Bronchial epithelial cell (primary cell): ENCODE data around the gene SERPINA5. TPM values are rescaled to one million over a fixed set of nuclear protein-coding genes. Genes with fewer than 3 reads are reported as not detected.

Source experiments
- DNase-seq: peaks from one replicate; pipeline ENCODE4 v3.0.0-alpha.2; 2010; ENCODE audit warnings: low read depth
- FAIRE-seq: peaks from 2 replicates; lab custom pipeline; 2011; peaks lifted over from hg19 to GRCh38; lab: Jason Lieb, UNC
- H3K27me3 ChIP-seq: 2 replicates; pipeline ENCODE4 v1.5.1; 2011; ENCODE audit warnings: low read length; ENCODE audit not compliant: control insufficient read depth, insufficient read depth
- H3K36me3 ChIP-seq: 2 replicates; pipeline ENCODE4 v1.5.1; 2011; ENCODE audit warnings: low read length; ENCODE audit not compliant: control insufficient read depth, insufficient read depth
- H3K4me3 ChIP-seq: 2 replicates; pipeline ENCODE4 v1.5.1; 2011; ENCODE audit warnings: mild to moderate bottlenecking, low read depth, low read length, control low read depth
- total RNA-seq: library from RNA; depleted of rRNA; stranded (reverse); fragments of >200 nt; gene quantifications from 2 replicates; pipeline ENCODE4 v1.2.1, GENCODE V29; 2014
- TF ChIP-seq, protein P1 (sequence below): IDR thresholded peaks from 2 replicates; pipeline ENCODE4 v1.5.1; 2011; ENCODE audit warnings: mild to moderate bottlenecking, moderate library complexity, low read length, control low read depth, inconsistent platforms; ENCODE audit not compliant: insufficient read depth, severe bottlenecking

The SERPINA5 gene
- total RNA-seq, 1 donor from 2014 or later = not detected

DNA sequence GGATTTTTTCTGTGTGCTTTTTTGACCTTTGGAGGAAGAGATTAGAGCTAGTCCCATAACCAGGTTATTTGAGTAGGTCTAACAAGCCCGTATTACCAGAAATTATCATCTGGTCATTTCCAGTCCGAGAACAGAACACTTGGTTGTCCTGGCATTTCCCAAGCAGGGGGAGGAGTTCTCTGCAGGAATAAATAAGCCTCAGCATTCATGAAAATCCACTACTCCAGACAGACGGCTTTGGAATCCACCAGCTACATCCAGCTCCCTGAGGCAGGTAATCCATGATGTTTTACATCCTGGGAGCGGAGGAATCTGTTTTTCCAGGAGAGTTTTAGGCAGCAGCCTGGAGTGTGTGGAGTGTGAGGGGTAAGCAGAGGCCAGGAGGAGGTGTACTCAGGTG is 30.9 kb downstream of the SERPINA5 start, which contains the start of gene SERPINA3:
Gene SERPINA3 (plus strand): TSS at position 218 of the 400 bp plus-strand sequence. CDS start 2,051 bp downstream, outside the sequence.
- Histone ChIP-seq H3K4me3 (no peak within 1 kb of the TSS), H3K27me3 (no peaks in the 10 kb centered on the region), H3K36me3 (no peaks in the 10 kb centered on the region)
- TF ChIP-seq, protein P1, sequence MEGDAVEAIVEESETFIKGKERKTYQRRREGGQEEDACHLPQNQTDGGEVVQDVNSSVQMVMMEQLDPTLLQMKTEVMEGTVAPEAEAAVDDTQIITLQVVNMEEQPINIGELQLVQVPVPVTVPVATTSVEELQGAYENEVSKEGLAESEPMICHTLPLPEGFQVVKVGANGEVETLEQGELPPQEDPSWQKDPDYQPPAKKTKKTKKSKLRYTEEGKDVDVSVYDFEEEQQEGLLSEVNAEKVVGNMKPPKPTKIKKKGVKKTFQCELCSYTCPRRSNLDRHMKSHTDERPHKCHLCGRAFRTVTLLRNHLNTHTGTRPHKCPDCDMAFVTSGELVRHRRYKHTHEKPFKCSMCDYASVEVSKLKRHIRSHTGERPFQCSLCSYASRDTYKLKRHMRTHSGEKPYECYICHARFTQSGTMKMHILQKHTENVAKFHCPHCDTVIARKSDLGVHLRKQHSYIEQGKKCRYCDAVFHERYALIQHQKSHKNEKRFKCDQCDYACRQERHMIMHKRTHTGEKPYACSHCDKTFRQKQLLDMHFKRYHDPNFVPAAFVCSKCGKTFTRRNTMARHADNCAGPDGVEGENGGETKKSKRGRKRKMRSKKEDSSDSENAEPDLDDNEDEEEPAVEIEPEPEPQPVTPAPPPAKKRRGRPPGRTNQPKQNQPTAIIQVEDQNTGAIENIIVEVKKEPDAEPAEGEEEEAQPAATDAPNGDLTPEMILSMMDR = no peak
- DNase-seq = no peak
- FAIRE-seq = no peak

DNA sequence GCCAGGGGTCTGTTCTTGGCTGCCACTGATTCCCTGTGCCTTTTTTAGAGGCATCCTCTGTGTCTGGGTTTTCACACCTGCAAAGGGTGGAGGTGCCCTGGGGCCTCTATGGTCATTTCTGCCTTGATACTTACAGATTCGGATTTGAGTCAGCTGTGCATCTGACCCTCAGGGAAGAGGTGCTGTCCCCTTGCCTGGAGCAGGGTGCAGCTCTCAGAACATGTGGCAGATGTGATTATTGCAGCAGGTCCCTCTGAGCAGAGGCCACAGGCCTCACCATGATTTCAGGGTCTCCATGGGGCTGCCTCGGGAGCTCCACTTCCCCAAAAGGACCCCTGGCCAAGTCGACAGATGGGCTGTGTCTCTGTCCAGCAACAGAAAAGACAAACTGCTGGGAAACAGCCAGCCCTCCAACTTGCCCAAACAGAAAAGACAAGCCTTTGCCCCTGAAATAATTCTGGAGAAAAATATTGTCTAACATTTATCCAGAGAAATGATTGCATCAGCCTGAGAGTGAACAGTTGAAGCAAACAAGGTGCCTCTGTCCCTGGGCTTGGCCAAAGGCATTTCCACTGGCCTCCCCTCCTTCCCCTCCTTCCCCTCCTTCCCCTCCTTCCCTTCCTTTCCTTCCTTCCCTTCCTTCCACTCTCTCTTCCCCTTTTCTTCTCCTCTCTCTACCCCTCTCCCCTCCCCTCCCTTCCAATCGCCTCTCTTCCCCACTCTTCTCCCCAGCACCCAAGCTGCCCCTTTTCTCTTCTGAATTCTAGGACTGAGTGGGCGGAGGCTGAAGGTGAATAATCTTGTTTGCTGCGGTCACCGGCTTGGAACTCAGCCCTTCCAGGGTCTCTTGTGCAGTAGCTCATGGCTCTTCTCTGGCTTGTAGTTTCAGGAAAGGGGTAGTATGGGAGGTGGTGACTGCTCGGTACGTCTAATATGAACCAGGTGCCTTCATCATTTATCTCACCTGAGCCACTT is 31.6 kb downstream of the SERPINA5 start:
- no peaks in the 10 kb centered on the region for H3K27me3 ChIP-seq
- H3K36me3 ChIP-seq = no peaks in the 10 kb centered on the region
- TF ChIP-seq, protein P1 = no peak
- H3K4me3 ChIP-seq = no peak overlapping the region
- DNase-seq (peak; percentile 14), FAIRE-seq (no peak)

DNA sequence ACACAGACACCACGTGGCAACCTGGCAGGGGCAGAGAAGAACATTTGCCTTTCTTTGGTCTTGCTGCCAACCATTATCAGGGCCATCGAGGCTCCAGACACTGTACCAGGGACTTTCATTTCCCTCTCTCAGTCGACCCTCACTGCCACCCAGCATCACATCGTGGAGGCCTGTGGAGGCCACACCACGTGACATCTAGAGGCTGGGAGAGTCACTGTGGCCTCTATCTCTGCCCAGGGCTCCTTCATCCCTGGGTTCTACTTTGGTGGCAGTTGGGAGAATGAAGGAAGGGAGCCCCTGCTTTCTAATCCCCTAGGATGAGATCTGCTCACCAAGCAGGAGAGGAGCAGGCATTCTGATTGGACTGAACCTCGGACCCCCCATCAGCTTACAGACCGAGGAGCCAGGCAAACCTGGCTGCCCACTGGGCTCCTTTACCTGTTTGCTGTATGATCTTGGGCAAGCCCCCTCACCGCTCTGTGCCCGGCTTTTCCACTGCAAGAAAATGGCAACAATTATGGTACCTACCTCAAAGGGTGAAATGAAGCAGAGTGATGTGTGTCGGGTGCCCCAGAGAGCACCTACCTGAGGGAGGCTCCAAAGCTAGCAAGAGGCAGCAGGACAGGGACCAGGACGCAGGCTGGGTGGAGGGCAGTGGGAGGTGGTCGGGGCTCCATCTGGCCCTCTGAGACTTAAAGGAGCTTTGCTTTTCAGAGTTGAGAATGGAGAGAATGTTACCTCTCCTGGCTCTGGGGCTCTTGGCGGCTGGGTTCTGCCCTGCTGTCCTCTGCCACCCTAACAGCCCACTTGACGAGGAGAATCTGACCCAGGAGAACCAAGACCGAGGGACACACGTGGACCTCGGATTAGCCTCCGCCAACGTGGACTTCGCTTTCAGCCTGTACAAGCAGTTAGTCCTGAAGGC is 32.8 kb downstream of the SERPINA5 start:
- Histone ChIP-seq H3K36me3 (no peaks in the 10 kb centered on the region), H3K4me3 (no peak overlapping the region), H3K27me3 (no peaks in the 10 kb centered on the region)
- no peak for FAIRE-seq
- TF ChIP-seq, protein P1 = no peak
- no peak for DNase-seq

DNA sequence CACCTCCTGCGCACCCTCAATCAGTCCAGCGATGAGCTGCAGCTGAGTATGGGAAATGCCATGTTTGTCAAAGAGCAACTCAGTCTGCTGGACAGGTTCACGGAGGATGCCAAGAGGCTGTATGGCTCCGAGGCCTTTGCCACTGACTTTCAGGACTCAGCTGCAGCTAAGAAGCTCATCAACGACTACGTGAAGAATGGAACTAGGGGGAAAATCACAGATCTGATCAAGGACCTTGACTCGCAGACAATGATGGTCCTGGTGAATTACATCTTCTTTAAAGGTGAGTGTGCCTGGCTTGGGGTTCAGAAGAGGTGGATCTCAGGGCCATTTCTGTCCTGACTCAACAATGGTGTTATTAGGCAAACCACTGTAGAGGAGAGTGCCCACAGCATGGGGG is 33.6 kb downstream of the SERPINA5 start:
- DNase-seq = no peak

DNA sequence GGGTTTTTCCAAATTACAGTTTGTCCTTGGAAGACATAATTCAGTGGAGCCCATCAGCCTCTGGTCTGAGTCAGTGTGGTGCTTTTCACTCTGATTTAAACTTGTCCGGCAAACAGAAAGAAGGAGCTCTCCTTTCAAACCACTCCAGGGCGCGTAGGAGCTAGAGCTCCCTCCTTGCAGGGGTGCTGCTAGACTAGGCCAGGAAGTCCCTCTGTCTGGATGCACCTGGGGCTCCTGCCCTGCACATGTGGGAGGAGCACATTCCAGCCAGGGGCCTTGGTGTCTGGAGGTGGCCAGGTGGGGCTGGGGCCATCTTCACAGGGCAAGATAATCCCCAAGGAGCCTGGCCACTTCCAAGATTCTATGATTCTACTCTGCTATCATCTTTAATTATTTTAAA is 34.0 kb downstream of the SERPINA5 start:
- TF ChIP-seq, protein P1 = no peak
- no peaks in the 10 kb centered on the region for H3K36me3 ChIP-seq
- no peak overlapping the region for H3K4me3 ChIP-seq
- no peaks in the 10 kb centered on the region for H3K27me3 ChIP-seq
- DNase-seq = no peak
- FAIRE-seq = no peak

More for the DNA sequence above, 33.6 kb downstream of the SERPINA5 start:
- TF ChIP-seq, protein P1 = no peak
- H3K27me3 ChIP-seq = no peaks in the 10 kb centered on the region
- FAIRE-seq = no peak
- H3K36me3 ChIP-seq = no peaks in the 10 kb centered on the region
- H3K4me3 ChIP-seq = no peak overlapping the region
